Measurements from ENCODE around the gene KIF18A. TPM values are rescaled to one million over a fixed set of nuclear protein-coding genes. Genes with fewer than 3 reads are reported as not detected.

Gene KIF18A
- total and polyA plus RNA-seq, 9 of the 15 experiments (the other 6 are each of a cell fraction or from before 2014, with no cell fraction given) = 15.1 to 36.1 (median 24.3) TPM

DNA sequence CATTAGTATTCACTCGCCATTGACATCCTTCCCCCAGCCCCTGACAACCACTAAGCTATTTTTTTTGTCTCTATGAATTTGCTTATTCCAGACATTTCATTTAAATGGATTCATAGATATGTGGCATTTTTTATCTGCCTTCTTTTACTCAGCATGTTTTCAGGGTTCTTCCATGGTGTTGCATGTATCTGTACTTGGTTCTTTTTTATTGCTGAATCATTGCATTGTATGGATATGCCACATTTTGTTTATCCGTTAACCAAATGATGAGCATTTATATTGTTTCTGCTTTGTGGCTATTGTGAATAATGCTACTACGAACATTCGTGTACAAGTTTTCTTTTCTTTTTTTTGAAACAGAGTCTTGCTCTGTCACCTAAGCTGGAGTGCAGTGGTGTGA lies 6.2 kb upstream of the KIF18A start:
- Histone ChIP-seq H3K9me1 (ENCODE audit: control insufficient read depth, insufficient read depth, low read length) (no peaks in the 10 kb centered on the region), H3K27me3 (ENCODE audit: control insufficient read depth in 2 of 2, insufficient read depth in 2 of 2, low read length in 2 of 2) (no peaks in the 10 kb centered on the region), H3K9ac (ENCODE audit: insufficient read depth in 1 of 2, low read depth in 2 of 2, low read length in 2 of 2) (no peak overlapping the region), H3K9me3 (replicated peaks; ENCODE audit: control insufficient read depth, insufficient read depth, low read depth, low read length) (no peaks in the 10 kb centered on the region), H3K4me1 (replicated peaks in 1 of 2; ENCODE audit: control insufficient read depth in 2 of 2, insufficient read depth in 2 of 2, low read length in 2 of 2) (no peaks in the 10 kb centered on the region; a peak in 1 of 5 replicates), H3K79me2 (ENCODE audit: control insufficient read depth, insufficient read depth, low read length) (peaks cover 70% of the 10 kb centered on the region), H4K20me1 (replicated peaks; ENCODE audit: control insufficient read depth, insufficient read depth, low read length) (no peaks in the 10 kb centered on the region), H3K27ac (ENCODE audit: extremely low read depth, low read depth, low read length) (no peak overlapping the region), H3K4me2 (ENCODE audit: insufficient read depth, low read length) (no peak overlapping the region), H3K36me3 (ENCODE audit: control insufficient read depth, insufficient read depth, low read length) (peaks cover 40% of the 10 kb centered on the region), H3K4me3 (no peak overlapping the region), H2AFZ (ENCODE audit: low read depth, low read length) (no peak overlapping the region)
- POLR2A ChIA-PET = no interaction called here
- no peak for ATAC-seq
- intact Hi-C loops (cut with micrococcal nuclease) = no loop called here
- in situ Hi-C loops (cut with MboI) = no loop called here
- DNase-seq (ENCODE audit: extremely low read depth in 1 of 4, low spot score in 3 of 4) = no peak
- no peak for FAIRE-seq
- 97% methylated on average over 4 of the region's 4 CpGs for WGBS (ENCODE audit: insufficient coverage, low coverage, missing lambda C conversion rate)
- CTCF ChIA-PET (ENCODE audit: low intra/inter-chr PET ratio) = interaction anchor here (0.5 to 0.6 kb wide), 2 partner anchors 14 to 904 kb away, joined by 3 read pairs; no protein-coding TSS in a partner anchor
- BruUV-seq (replicated peaks) = no TSS peak
- no peak for TF ChIP-seq SIX5 (IDR thresholded peaks at IDR 0.05; ENCODE audit: borderline replicate concordance in 1 of 2, insufficient read depth in 1 of 2, low read depth in 1 of 2, low read length in 2 of 2)
- TF ChIP-seq, protein P1, sequence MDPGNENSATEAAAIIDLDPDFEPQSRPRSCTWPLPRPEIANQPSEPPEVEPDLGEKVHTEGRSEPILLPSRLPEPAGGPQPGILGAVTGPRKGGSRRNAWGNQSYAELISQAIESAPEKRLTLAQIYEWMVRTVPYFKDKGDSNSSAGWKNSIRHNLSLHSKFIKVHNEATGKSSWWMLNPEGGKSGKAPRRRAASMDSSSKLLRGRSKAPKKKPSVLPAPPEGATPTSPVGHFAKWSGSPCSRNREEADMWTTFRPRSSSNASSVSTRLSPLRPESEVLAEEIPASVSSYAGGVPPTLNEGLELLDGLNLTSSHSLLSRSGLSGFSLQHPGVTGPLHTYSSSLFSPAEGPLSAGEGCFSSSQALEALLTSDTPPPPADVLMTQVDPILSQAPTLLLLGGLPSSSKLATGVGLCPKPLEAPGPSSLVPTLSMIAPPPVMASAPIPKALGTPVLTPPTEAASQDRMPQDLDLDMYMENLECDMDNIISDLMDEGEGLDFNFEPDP (CRISPR knock-in tag; IDR thresholded peaks at IDR 0.05) = no peak
- TF ChIP-seq EZH2 (IDR thresholded peaks at IDR 0.05; ENCODE audit: borderline replicate concordance, low read depth, low read length) = no peak
- TF ChIP-seq, protein P2, sequence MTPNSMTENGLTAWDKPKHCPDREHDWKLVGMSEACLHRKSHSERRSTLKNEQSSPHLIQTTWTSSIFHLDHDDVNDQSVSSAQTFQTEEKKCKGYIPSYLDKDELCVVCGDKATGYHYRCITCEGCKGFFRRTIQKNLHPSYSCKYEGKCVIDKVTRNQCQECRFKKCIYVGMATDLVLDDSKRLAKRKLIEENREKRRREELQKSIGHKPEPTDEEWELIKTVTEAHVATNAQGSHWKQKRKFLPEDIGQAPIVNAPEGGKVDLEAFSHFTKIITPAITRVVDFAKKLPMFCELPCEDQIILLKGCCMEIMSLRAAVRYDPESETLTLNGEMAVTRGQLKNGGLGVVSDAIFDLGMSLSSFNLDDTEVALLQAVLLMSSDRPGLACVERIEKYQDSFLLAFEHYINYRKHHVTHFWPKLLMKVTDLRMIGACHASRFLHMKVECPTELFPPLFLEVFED (CRISPR knock-in tag; conservative IDR thresholded peaks at IDR 0.05) = no peak
- TF ChIP-seq, protein P3, sequence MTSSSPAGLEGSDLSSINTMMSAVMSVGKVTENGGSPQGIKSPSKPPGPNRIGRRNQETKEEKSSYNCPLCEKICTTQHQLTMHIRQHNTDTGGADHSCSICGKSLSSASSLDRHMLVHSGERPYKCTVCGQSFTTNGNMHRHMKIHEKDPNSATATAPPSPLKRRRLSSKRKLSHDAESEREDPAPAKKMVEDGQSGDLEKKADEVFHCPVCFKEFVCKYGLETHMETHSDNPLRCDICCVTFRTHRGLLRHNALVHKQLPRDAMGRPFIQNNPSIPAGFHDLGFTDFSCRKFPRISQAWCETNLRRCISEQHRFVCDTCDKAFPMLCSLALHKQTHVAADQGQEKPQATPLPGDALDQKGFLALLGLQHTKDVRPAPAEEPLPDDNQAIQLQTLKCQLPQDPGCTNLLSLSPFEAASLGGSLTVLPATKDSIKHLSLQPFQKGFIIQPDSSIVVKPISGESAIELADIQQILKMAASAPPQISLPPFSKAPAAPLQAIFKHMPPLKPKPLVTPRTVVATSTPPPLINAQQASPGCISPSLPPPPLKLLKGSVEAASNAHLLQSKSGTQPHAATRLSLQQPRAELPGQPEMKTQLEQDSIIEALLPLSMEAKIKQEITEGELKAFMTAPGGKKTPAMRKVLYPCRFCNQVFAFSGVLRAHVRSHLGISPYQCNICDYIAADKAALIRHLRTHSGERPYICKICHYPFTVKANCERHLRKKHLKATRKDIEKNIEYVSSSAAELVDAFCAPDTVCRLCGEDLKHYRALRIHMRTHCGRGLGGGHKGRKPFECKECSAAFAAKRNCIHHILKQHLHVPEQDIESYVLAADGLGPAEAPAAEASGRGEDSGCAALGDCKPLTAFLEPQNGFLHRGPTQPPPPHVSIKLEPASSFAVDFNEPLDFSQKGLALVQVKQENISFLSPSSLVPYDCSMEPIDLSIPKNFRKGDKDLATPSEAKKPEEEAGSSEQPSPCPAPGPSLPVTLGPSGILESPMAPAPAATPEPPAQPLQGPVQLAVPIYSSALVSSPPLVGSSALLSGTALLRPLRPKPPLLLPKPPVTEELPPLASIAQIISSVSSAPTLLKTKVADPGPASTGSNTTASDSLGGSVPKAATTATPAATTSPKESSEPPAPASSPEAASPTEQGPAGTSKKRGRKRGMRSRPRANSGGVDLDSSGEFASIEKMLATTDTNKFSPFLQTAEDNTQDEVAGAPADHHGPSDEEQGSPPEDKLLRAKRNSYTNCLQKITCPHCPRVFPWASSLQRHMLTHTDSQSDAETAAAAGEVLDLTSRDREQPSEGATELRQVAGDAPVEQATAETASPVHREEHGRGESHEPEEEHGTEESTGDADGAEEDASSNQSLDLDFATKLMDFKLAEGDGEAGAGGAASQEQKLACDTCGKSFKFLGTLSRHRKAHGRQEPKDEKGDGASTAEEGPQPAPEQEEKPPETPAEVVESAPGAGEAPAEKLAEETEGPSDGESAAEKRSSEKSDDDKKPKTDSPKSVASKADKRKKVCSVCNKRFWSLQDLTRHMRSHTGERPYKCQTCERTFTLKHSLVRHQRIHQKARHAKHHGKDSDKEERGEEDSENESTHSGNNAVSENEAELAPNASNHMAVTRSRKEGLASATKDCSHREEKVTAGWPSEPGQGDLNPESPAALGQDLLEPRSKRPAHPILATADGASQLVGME (CRISPR knock-in tag; IDR thresholded peaks at IDR 0.05) = no peak
- TF ChIP-seq NFE2 (IDR thresholded peaks at IDR 0.05; ENCODE audit: low read depth) = peak; percentile 47; the same call in 1 of the 2 replicates
- TF ChIP-seq HNRNPK (IDR thresholded peaks at IDR 0.05; ENCODE audit: low read depth, low read length, poor library complexity, severe bottlenecking) = no peak
- TF ChIP-seq, protein P4, sequence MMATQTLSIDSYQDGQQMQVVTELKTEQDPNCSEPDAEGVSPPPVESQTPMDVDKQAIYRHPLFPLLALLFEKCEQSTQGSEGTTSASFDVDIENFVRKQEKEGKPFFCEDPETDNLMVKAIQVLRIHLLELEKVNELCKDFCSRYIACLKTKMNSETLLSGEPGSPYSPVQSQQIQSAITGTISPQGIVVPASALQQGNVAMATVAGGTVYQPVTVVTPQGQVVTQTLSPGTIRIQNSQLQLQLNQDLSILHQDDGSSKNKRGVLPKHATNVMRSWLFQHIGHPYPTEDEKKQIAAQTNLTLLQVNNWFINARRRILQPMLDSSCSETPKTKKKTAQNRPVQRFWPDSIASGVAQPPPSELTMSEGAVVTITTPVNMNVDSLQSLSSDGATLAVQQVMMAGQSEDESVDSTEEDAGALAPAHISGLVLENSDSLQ (IDR thresholded peaks at IDR 0.05) = no peak

Data from K562 (cell line).